ENCODE results near the gene BDH1. TPM values are rescaled to one million over a fixed set of nuclear protein-coding genes. Genes with fewer than 3 reads are reported as not detected.

The BDH1 gene
- total and polyA plus RNA-seq, 2 of the 13 experiments (the other 11 are each of a cell fraction or from before 2014, with no cell fraction given): 21.2 to 71.9 TPM

- peaks cover 3 to 19% of the 10 kb centered on the region in 2 experiments; a peak in 3 of 5 replicates for H3K36me3 ChIP-seq (replicated peaks in 1 of 2; ENCODE audit: control insufficient read depth in 1 of 2, insufficient read depth in 2 of 2, low read length in 2 of 2)
- POLR2A ChIA-PET: no interaction called here
- ATAC-seq: no peak
These were observed 12.9 kb downstream of the BDH1 start for GRCh38 chr3:197542741-197543454.

More at GRCh38 chr3:197542741-197543454, 12.9 kb downstream of the BDH1 start:
- CTCF ChIA-PET (ENCODE audit: low intra/inter-chr PET ratio, low total read pairs): no interaction called here
- H3K4me2 ChIP-seq (ENCODE audit: low read depth, low read length): no peak overlapping the region
- H2AFZ ChIP-seq (ENCODE audit: low read length): no peak overlapping the region
- H3K79me2 ChIP-seq (ENCODE audit: insufficient read depth, low read length): no peaks in the 10 kb centered on the region
- WGBS (ENCODE audit: low lambda C conversion rate): 97% methylated on average over 18 of the region's 18 CpGs
- no TSS peak for BruUV-seq (replicated peaks)
- no peak for FAIRE-seq
- no peaks in the 10 kb centered on the region for H3K27me3 ChIP-seq (ENCODE audit: control insufficient read depth in 1 of 2, insufficient read depth in 2 of 2, low read length in 2 of 2)
- TF ChIP-seq ZNF574 (CRISPR knock-in tag; IDR thresholded peaks at IDR 0.05) (no peak), NCOA1 (CRISPR knock-in tag; IDR thresholded peaks at IDR 0.05) (no peak), DZIP1 (CRISPR knock-in tag; IDR thresholded peaks at IDR 0.05) (no peak), DDIT3 (CRISPR knock-in tag; IDR thresholded peaks at IDR 0.05) (no peak), CHD2 (IDR thresholded peaks at IDR 0.05; ENCODE audit: low read depth, low read length) (no peak), ZNF362 (CRISPR knock-in tag; IDR thresholded peaks at IDR 0.05; ENCODE audit: borderline replicate concordance) (no peak), NFE2L2 (IDR thresholded peaks at IDR 0.05; ENCODE audit: low read length) (no peak), ZNF605 (CRISPR knock-in tag; IDR thresholded peaks at IDR 0.05) (no peak), HOXD1 (CRISPR knock-in tag; IDR thresholded peaks at IDR 0.05) (no peak), HNRNPUL1 (IDR thresholded peaks at IDR 0.05; ENCODE audit: low read depth, low read length) (no peak), NFAT5 (CRISPR knock-in tag; IDR thresholded peaks at IDR 0.05) (no peak)
- in situ Hi-C loops (cut with HindIII; ENCODE audit: extremely low pct_ligation_motif_present, low pct_unique_long_range_greater_than_20kb): no loop called here
- no peaks in the 10 kb centered on the region for H3K9me3 ChIP-seq (ENCODE audit: low read length)
- H3K4me3 ChIP-seq (replicated peaks in 1 of 3; ENCODE audit: insufficient read depth in 1 of 3, low read depth in 2 of 3, low read length in 3 of 3): no peak overlapping the region
- intact Hi-C loops (cut with micrococcal nuclease; ENCODE audit: unreplicated experiment): no loop called here
- H3K9ac ChIP-seq (ENCODE audit: insufficient read depth, low read depth, low read length): no peak overlapping the region
- no peak overlapping the region for H3K27ac ChIP-seq (ENCODE audit: extremely low read length, insufficient read depth, low read length)
- DNase-seq (ENCODE audit: low spot score): no peak
- peaks cover 13% of the 10 kb centered on the region for H3K4me1 ChIP-seq (ENCODE audit: insufficient read depth, low read length)
- no peaks in the 10 kb centered on the region for H4K20me1 ChIP-seq (ENCODE audit: insufficient read depth, low read length)
